ENCODE results near the gene TPCN1.

The TPCN1 gene

GRCh38 chr12:113221181-113221996 lies at the start of gene TPCN1:
Gene TPCN1, plus strand, starts transcription at chr12:113221464. Its CDS starts 5,389 bp downstream, at chr12:113226853.
- Histone ChIP-seq H3K9me3 (ENCODE audit: control insufficient read depth, insufficient read depth, low read length) (no peaks in the 10 kb centered on the region), H3K9ac (ENCODE audit: low read depth, low read length) (peak within 1 kb of the TSS; percentile 84), H3K36me3 (ENCODE audit: insufficient read depth, low read length) (no peaks in the 10 kb centered on the region), H3K4me1 (ENCODE audit: insufficient read depth, low read length) (peaks cover 12% of the 10 kb centered on the region)

DNA sequence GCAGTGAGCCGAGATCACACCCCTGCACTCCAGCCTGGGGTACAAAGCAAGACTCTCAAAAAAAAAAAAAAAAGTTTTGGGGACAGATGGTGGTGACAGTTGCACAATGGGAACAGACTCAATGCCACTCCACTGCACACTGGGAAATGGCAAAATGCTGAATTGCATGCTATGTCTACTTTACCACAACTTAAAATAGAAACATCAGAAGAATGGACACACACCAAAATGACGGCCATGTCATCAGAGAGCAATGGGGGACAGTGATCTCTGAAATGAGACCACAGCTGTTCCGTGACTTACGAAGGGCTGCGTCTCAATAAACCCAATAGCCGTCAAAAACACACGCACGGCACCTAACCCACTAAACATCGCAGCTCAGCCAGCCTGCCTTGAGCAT lies 49.7 kb upstream of the TPCN1 start:
- no peaks in the 10 kb centered on the region for H3K4me1 ChIP-seq (ENCODE audit: insufficient read depth, low read length)
- H3K9me3 ChIP-seq (ENCODE audit: control insufficient read depth, insufficient read depth, low read length), result no peaks in the 10 kb centered on the region; the same call in 1 of the 2 replicates
- H3K36me3 ChIP-seq (ENCODE audit: insufficient read depth, low read length), result peaks cover 33% of the 10 kb centered on the region
- H3K9ac ChIP-seq (ENCODE audit: low read depth, low read length), result no peak overlapping the region

- H3K36me3 ChIP-seq (ENCODE audit: insufficient read depth, low read length), result peaks cover 39% of the 10 kb centered on the region
- H3K4me1 ChIP-seq (ENCODE audit: insufficient read depth, low read length), result no peaks in the 10 kb centered on the region
- H3K9me3 ChIP-seq (ENCODE audit: control insufficient read depth, insufficient read depth, low read length), result no peaks in the 10 kb centered on the region; the same call in 1 of the 2 replicates
- H3K9ac ChIP-seq (ENCODE audit: low read depth, low read length), result no peak overlapping the region
Measured at GRCh38 chr12:113172185-113172584, 49.1 kb upstream of the TPCN1 start.

- H3K36me3 ChIP-seq (ENCODE audit: insufficient read depth, low read length), result peaks cover 48% of the 10 kb centered on the region
- H3K9ac ChIP-seq (ENCODE audit: low read depth, low read length), result no peak overlapping the region
- no peaks in the 10 kb centered on the region; the same call in 1 of the 2 replicates for H3K9me3 ChIP-seq (ENCODE audit: control insufficient read depth, insufficient read depth, low read length)
- H3K4me1 ChIP-seq (ENCODE audit: insufficient read depth, low read length), result no peaks in the 10 kb centered on the region
Measured at GRCh38 chr12:113173081-113173698, 48.1 kb upstream of the TPCN1 start.

GRCh38 chr12:113174461-113175384 lies 46.5 kb upstream of the TPCN1 start:
- H3K9me3 ChIP-seq (ENCODE audit: control insufficient read depth, insufficient read depth, low read length), result no peaks in the 10 kb centered on the region; the same call in 1 of the 2 replicates
- no peaks in the 10 kb centered on the region for H3K4me1 ChIP-seq (ENCODE audit: insufficient read depth, low read length)
- H3K9ac ChIP-seq (ENCODE audit: low read depth, low read length), result no peak overlapping the region
- H3K36me3 ChIP-seq (ENCODE audit: insufficient read depth, low read length), result peaks cover 57% of the 10 kb centered on the region

DNA sequence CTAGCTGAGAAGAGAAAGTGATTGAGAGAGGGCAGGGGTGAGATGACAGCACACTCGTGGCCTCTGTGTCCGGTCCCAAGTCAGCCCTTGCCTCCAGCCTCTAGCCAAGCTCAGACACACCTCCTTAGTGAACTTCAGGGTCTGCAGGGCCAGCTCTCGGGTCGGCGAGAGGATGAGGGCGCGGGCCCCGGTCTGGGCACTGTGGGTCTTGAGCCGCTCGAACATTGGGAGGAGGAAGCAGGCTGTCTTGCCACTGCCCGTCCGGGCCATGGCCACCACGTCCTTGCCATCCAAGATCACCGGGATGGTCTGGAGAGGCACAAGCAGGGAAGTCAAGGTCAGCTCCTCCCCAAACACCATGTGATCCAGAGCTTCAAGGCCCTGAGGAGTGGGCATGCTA lies 42.2 kb upstream of the TPCN1 start:
- Histone ChIP-seq H3K4me1 (ENCODE audit: insufficient read depth, low read length) (no peaks in the 10 kb centered on the region), H3K9me3 (ENCODE audit: control insufficient read depth, insufficient read depth, low read length) (no peaks in the 10 kb centered on the region), H3K36me3 (ENCODE audit: insufficient read depth, low read length) (peaks cover 31% of the 10 kb centered on the region), H3K9ac (ENCODE audit: low read depth, low read length) (no peak overlapping the region)

DNA sequence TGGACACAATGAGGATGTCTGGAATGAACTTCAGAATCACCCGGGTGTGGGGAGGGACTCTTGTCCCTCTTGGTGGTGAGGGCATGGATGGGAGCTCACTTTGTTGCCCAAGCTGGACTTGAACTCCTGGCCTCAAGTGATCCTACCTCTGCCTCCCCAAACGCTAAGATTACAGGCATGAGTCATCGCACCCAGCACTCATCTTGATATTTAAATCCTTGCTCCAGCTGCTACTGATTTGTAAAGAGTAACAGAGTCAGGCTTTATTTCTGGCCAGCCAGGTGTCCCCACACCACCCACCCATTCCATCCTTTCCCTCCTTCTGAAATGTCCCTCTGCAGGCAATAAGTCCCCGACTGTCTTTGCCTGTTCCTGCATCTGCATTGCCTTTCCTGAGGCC lies 40.9 kb upstream of the TPCN1 start:
- H3K4me1 ChIP-seq (ENCODE audit: insufficient read depth, low read length), result no peaks in the 10 kb centered on the region
- H3K9ac ChIP-seq (ENCODE audit: low read depth, low read length), result no peak overlapping the region
- H3K9me3 ChIP-seq (ENCODE audit: control insufficient read depth, insufficient read depth, low read length), result no peaks in the 10 kb centered on the region
- H3K36me3 ChIP-seq (ENCODE audit: insufficient read depth, low read length), result peaks cover 31% of the 10 kb centered on the region

- H3K9me3 ChIP-seq (ENCODE audit: control insufficient read depth, insufficient read depth, low read length), result no peaks in the 10 kb centered on the region
- H3K36me3 ChIP-seq (ENCODE audit: insufficient read depth, low read length), result peaks cover 24% of the 10 kb centered on the region
- 0 out of 2 replicates have a peak, but pooled peaks cover 6% of the 10 kb centered on the region for H3K4me1 ChIP-seq (ENCODE audit: insufficient read depth, low read length)
- no peak overlapping the region for H3K9ac ChIP-seq (ENCODE audit: low read depth, low read length)
Measured at GRCh38 chr12:113181975-113182374, 39.3 kb upstream of the TPCN1 start.

- peaks cover 14% of the 10 kb centered on the region for H3K36me3 ChIP-seq (ENCODE audit: insufficient read depth, low read length)
- no peak overlapping the region for H3K9ac ChIP-seq (ENCODE audit: low read depth, low read length)
- no peaks in the 10 kb centered on the region for H3K9me3 ChIP-seq (ENCODE audit: control insufficient read depth, insufficient read depth, low read length)
- 0 out of 2 replicates have a peak, but pooled peaks cover 6% of the 10 kb centered on the region for H3K4me1 ChIP-seq (ENCODE audit: insufficient read depth, low read length)
Measured at GRCh38 chr12:113183030-113183589, 38.2 kb upstream of the TPCN1 start.

- Histone ChIP-seq H3K36me3 (ENCODE audit: insufficient read depth, low read length) (0 out of 2 replicates have a peak, but pooled peaks cover 4% of the 10 kb centered on the region), H3K9ac (ENCODE audit: low read depth, low read length) (peak overlapping the region; percentile 84; the same call in 1 of the 2 replicates), H3K9me3 (ENCODE audit: control insufficient read depth, insufficient read depth, low read length) (no peaks in the 10 kb centered on the region), H3K4me1 (ENCODE audit: insufficient read depth, low read length) (0 out of 2 replicates have a peak, but pooled peaks cover 6% of the 10 kb centered on the region)
Measured at GRCh38 chr12:113184098-113184899, 37.0 kb upstream of the TPCN1 start.

DNA sequence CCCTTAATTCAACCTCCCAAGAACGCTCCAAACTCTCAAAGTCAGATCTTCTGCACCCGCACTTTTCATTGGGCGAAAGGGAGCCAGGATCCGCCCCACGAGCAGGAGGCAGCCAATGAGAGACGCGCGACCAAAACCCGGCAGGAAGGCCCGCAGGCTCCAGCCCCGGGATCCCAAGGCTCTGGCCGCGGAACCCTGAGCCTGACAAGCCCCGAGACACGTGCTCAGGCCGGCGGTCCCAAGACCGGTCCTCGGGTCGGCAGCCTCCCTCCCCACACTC lies 36.4 kb upstream of the TPCN1 start:
- Histone ChIP-seq H3K4me1 (ENCODE audit: insufficient read depth, low read length) (0 out of 2 replicates have a peak, but pooled peaks cover 6% of the 10 kb centered on the region), H3K9ac (ENCODE audit: low read depth, low read length) (peak overlapping the region; percentile 84), H3K9me3 (ENCODE audit: control insufficient read depth, insufficient read depth, low read length) (no peaks in the 10 kb centered on the region), H3K36me3 (ENCODE audit: insufficient read depth, low read length) (0 out of 2 replicates have a peak, but pooled peaks cover 4% of the 10 kb centered on the region)

- Histone ChIP-seq H3K9me3 (ENCODE audit: control insufficient read depth, insufficient read depth, low read length) (no peaks in the 10 kb centered on the region), H3K4me1 (ENCODE audit: insufficient read depth, low read length) (peaks cover 7% of the 10 kb centered on the region; the same call in 1 of the 2 replicates), H3K9ac (ENCODE audit: low read depth, low read length) (peak within 1 kb of the TSS; percentile 84), H3K36me3 (ENCODE audit: insufficient read depth, low read length) (0 out of 2 replicates have a peak, but pooled peaks cover 4% of the 10 kb centered on the region)
Measured at GRCh38 chr12:113185180-113186032, 35.9 kb upstream of the TPCN1 start, which contains the start of the genes DDX54 and RITA1. Gene DDX54, minus strand, starts transcription at chr12:113185478. Its CDS starts 27 bp downstream, at chr12:113185451. Gene RITA1, plus strand, starts transcription at chr12:113185721. Its CDS starts 1,026 bp downstream, at chr12:113186747.

Data from ES-I3 (cell line).